ENCODE data around the gene EHD3.
"Not testable (repeated sequence)": the region's sequence is repeated elsewhere in the genome, so short reads cannot be mapped to it uniquely, and the experiment has no call there.

The EHD3 gene

GRCh38 chr2:31256611-31257382, 22.8 kb downstream of the EHD3 start:
- no peak for DNase-seq (ENCODE audit: low read depth)

- DNase-seq (ENCODE audit: low read depth) = no peak
These were observed 24.4 kb downstream of the EHD3 start for GRCh38 chr2:31258351-31258750.

- no peak for DNase-seq (ENCODE audit: low read depth)
These were observed 25.1 kb downstream of the EHD3 start for GRCh38 chr2:31259075-31259474.

GRCh38 chr2:31260870-31261269, 26.9 kb downstream of the EHD3 start:
- no peak for DNase-seq (ENCODE audit: low read depth)

- DNase-seq (ENCODE audit: low read depth) = no peak
These were observed 29.8 kb downstream of the EHD3 start for GRCh38 chr2:31263636-31264190.

GRCh38 chr2:31265234-31265633, 31.3 kb downstream of the EHD3 start:
- no peak for DNase-seq (ENCODE audit: low read depth)

- DNase-seq (ENCODE audit: low read depth) = no peak
These were observed 32.9 kb downstream of the EHD3 start for GRCh38 chr2:31266804-31267203.

GRCh38 chr2:31267437-31268120, 33.6 kb downstream of the EHD3 start:
- no peak for DNase-seq (ENCODE audit: low read depth)

GRCh38 chr2:31268344-31268743, 34.4 kb downstream of the EHD3 start:
- no peak for DNase-seq (ENCODE audit: low read depth)

- DNase-seq (ENCODE audit: low read depth) = no peak
These were observed 35.1 kb downstream of the EHD3 start for GRCh38 chr2:31269087-31269486.

GRCh38 chr2:31270131-31270530, 36.2 kb downstream of the EHD3 start:
- DNase-seq (ENCODE audit: low read depth) = peak; percentile 53

- DNase-seq (ENCODE audit: low read depth) = no peak
These were observed 36.9 kb downstream of the EHD3 start for GRCh38 chr2:31270822-31271231.

- no peak for DNase-seq (ENCODE audit: low read depth)
These were observed 37.9 kb downstream of the EHD3 start for GRCh38 chr2:31271851-31272267.

- no peak for DNase-seq (ENCODE audit: low read depth)
These were observed 40.6 kb downstream of the EHD3 start for GRCh38 chr2:31274401-31275075.

GRCh38 chr2:31275976-31276375, 42.0 kb downstream of the EHD3 start:
- no peak for DNase-seq (ENCODE audit: low read depth)

GRCh38 chr2:31277621-31278020, 43.7 kb downstream of the EHD3 start:
- DNase-seq (ENCODE audit: low read depth) = no peak

- no peak for DNase-seq (ENCODE audit: low read depth)
These were observed 48.7 kb downstream of the EHD3 start for GRCh38 chr2:31282634-31283033.

GRCh38 chr2:31283193-31283919, 49.4 kb downstream of the EHD3 start:
- not testable (repeated sequence) for DNase-seq (ENCODE audit: low read depth)

- DNase-seq (ENCODE audit: low read depth) = no peak
These were observed 50.2 kb downstream of the EHD3 start for GRCh38 chr2:31284107-31284506.

GRCh38 chr2:31286230-31286629, 52.3 kb downstream of the EHD3 start:
- no peak for DNase-seq (ENCODE audit: low read depth)

- DNase-seq (ENCODE audit: low read depth) = no peak
These were observed 53.1 kb downstream of the EHD3 start for GRCh38 chr2:31286961-31287550.

GRCh38 chr2:31287654-31288053, 53.7 kb downstream of the EHD3 start:
- no peak for DNase-seq (ENCODE audit: low read depth)
